HG03575 (cell line): ENCODE measurements around the gene HS3ST4.

Experiments used
- ATAC-seq: cut with Tn5 transposase; IDR thresholded peaks from one replicate; pipeline ENCODE4 v1.9.1; 2021; ENCODE audit not compliant: unreplicated experiment, insufficient number of reproducible peaks, low FRiP score; ENCODE audit errors: extremely low read depth

The HS3ST4 gene

DNA sequence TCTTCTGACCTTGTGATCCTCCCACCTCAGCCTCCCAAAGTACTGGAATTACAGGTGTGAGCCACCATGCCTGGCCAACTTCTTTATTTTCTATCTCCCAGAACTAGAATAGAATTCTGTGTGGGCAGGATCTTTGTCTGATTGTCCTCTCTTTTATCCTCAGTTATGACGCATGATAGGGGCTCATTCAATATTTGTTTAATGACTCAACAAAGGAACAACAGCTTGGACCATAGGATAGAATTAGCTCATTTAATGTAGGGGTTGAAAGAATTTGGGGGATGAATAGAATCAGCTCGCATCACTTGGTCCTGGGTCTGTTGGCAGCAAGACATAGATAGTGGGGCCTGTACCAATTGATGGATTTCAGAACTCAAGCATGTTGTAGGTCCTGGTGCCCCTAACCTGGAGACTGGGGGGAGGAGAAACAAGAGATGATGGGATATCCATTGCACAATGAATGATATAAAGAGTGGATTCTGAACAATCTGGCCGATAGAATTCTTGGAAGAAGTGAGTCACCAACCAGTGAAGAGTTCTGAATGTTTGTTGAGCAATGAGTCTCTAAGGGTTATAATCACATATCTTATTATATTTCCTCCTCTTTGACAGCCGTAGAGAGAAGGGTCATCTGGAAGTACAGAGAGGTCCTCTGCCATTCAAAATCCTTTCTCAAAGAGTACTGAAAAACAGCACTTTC lies 250.2 kb downstream of the HS3ST4 start:
- ATAC-seq: no peak

GRCh38 chr16:25950586-25951281 lies 259.0 kb downstream of the HS3ST4 start:
- no peak for ATAC-seq

DNA sequence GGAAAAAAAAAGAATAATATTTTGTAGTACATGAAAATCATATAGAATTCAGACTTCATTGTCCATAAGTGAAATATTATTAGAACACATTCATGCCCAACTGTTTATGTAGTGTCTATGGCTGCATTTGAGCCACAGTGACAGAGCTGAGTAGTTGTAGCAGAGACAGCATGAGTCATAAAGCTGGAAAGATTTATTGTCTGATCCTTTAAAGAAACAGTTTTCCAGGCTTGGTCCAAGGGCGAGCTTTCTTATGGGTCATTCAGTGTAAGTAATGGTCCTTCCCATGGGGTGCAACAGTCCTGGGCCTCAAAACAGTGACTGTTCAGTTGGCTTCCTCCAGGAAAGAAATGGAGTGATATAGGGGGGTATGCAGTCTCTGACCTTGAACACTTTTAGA lies 260.2 kb downstream of the HS3ST4 start:
- ATAC-seq: no peak

DNA sequence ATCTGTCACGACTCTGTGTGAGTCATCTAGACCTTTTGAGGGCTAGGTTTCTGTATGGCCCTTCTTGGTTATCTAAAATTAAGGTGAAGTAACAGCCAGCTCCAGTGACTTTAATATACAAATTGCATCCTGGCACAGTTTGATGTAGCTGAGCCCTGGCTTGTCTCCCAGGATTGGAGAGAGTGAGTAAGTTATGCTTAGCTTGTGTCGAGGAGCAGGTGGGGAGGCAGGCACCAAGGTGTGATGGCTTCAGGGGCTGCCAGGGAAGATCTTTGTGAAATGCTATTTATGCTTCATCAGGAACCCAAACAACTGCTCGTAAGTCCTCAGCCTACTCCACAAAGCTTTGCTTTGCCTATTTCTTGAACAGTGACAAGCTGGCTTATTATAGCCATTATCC lies 261.2 kb downstream of the HS3ST4 start:
- ATAC-seq: no peak

DNA sequence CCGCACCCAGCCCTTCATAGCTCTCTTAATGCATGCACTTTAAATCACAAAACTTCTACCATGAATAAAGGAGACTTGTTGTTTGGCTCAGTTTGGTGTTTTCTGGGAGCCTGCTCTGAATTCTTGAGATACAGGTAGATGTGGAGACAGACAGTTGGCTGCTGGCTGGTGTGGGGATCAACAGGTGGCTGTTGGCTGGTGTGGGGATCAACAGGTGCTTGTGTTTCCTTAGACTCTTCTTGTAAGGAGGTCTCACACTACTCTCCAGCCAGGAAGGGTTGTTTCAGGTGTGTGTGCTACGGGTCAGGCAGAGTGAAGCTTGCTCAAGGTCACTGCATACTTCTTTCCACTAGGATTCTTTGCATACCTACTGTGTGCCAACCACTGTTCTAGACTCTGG lies 265.9 kb downstream of the HS3ST4 start:
- no peak for ATAC-seq

DNA sequence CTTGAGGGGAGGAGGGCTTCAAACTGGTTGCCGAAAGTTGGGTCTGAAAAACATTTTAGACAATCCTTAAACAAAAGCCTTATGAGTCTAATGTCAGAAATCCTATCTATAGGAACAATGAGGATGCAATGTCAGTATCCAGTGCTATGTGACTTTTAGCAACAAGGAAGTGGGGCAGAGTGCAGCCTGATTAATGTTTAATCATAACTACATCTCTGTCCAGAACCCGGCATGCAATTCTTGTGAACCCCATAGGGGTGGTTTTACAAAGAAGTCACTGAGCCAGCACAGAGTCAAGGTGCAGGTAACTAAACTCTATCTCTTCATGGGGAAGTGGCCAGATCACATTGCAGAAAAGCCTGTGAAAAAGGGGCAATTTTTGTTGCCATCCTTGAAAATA lies 267.5 kb downstream of the HS3ST4 start:
- no peak for ATAC-seq

- peak; percentile 85 for ATAC-seq
Observed at GRCh38 chr16:25966172-25967097, 274.7 kb downstream of the HS3ST4 start.

DNA sequence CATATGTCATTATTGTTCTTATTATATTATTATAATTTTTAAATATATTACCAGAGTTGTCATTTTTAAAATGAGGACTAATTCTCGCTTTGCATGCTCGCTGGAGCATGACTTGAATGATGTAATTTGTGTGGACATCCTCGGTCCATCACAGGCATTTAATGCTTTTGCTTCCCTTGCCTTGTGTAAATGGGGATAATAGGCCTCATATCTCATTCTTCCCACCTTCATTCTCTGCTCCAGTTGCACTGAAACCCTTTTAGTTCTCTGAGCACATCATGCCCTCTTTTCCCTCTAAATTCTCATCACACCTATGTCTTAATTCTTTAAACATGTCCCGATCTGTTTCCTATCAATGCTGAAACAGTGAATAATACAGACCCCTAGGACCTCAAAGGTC lies 285.4 kb downstream of the HS3ST4 start:
- no peak for ATAC-seq

DNA sequence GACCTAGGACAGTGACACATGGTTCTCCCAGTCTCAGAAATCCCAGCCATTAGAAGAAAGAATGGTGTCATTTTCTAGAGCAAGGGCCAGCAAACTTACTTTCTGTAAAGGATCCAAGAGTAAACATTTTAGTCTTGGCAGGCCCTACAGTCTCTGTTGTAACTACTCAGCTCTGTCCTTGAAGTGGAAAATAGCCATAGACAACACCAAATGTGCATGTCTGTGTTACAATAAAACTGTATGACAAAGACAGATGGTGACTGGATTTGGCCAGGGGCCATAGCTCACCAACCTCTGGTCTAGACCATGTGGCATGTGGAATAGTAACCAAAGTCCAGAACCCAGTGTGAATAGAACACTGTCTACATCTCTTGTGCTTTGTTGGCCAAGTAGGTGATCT lies 286.5 kb downstream of the HS3ST4 start:
- no peak for ATAC-seq

GRCh38 chr16:25988084-25988483 lies 296.3 kb downstream of the HS3ST4 start:
- ATAC-seq: no peak

DNA sequence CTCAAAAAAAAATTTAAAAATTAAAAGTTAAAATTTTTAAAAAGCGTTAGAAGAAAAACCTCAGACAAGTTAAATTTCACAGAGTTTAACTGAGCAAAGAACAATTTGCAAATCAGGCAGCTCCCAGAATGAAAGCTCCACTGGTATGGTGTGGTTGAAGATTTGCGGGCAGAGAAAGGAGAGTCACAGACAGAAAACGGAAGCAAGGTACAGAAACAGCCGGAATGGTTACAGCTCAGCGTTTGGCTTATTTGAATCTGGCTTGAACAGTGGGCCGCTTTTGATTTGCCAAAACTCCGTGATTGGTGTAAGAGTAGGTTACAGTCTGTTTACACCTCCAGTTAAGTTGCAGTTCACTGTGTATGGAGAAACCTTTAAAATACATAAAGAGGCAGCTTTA lies 297.1 kb downstream of the HS3ST4 start:
- ATAC-seq: no peak

- no peak for ATAC-seq
Observed at GRCh38 chr16:25996052-25996451, 304.3 kb downstream of the HS3ST4 start.

GRCh38 chr16:26005336-26005735 lies 313.6 kb downstream of the HS3ST4 start:
- no peak for ATAC-seq

DNA sequence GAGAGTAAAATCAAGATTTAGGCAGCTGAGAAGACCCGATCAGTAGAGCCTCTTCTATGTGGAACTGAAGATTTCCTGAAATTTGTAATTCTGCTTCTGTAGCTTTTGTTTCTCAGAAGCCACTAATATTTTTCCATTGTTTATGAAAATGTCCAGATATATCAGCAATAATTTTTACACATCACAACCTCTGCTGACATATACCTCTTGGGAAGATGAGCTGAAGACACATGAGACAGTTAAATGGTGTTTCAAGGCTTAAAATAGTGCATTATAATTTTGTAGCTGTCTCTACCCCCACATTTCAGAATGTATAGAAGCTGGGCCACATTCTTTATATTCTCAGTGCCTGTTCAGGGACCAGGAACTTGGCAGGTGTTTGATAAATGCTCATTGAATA lies 320.6 kb downstream of the HS3ST4 start:
- no peak for ATAC-seq

GRCh38 chr16:26015776-26016175 lies 324.0 kb downstream of the HS3ST4 start:
- ATAC-seq: no peak

GRCh38 chr16:26016989-26017388 lies 325.2 kb downstream of the HS3ST4 start:
- ATAC-seq: no peak

DNA sequence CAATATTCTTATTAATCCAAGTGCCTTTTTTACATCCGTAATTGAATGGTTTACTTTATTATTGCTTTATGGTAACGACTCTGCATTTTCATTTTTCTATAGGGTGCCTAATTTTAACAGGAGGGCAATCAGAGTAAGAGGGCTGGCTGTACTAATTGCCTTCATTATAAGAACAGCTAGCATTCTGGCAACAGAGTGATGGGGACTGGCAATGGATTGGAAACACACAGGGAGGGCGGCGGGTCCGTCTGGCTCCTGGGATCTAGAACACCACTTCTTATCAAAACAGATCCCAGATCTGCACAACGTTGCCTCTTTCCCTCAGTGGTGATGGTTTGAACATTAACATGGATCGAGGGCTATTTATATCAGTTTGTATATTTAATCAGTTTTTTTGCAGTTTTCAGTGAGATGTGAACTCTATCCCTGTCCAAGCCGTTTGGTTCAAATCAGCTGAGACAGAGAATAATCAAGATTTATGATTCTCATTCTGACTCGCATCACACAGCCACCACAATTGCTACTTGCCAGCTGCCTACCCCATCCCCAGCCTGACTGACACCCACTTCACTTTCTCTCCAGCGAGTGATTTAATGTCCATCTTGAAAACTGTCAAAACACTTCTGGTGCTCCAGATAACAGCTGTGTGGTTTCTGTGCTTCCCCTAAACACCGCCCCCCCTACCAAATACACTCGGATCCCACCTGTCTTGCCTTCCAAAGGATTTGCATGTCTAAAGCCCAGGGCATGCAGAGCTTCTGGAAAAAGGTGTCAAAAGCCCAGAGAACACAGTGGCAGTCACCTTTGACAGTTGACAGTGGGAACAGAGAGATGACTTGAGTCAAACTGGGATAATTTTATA lies 327.9 kb downstream of the HS3ST4 start:
- no peak for ATAC-seq

DNA sequence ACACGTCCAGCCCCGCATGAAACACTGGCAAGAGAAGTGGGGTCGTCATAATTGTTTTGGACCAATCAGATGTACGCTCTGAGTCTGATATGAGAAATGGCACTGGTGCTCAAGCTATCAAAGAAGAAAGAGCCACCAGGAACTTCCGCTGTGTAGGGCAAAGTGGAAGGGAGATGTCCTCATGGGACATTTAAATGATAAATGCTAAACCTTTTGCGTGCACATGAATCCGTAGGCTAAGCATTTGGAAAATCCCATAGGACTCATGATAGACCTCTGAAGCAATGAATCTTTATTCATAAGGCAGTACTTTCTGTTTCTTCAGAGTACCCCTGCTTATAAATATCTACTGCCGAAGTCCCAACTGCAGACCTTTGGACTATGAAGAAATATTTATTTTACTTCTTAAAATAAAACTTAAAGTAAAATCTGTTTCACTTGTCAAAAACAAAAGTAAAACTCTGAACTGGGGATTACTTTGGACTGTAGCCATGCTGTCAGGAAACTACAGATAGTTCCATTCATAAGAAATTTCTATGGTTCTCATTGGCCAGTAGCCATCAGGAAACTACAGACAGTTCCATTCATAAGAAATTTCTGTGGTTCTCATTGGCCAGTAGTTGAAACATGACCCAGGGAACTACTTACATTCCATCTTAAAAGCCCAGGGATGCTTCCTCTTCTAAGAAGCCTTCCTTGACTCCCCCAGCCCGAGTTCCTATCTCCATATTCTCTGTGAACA lies 335.1 kb downstream of the HS3ST4 start:
- no peak for ATAC-seq
